GM18909 (cell line): ENCODE data around the gene GRAMD1A.
A peak's percentile ranks its signal among the peaks of the same experiment; 100 is the strongest.
"Not testable (repeated sequence)": the region's sequence is repeated elsewhere in the genome, so short reads cannot be mapped to it uniquely, and the experiment has no call there.

Source experiments
- ATAC-seq: cut with Tn5 transposase; IDR thresholded peaks from one replicate; pipeline ENCODE4 v1.9.1; 2021; ENCODE audit warnings: mild to moderate bottlenecking; ENCODE audit not compliant: unreplicated experiment, poor library complexity

GRAMD1A gene

DNA sequence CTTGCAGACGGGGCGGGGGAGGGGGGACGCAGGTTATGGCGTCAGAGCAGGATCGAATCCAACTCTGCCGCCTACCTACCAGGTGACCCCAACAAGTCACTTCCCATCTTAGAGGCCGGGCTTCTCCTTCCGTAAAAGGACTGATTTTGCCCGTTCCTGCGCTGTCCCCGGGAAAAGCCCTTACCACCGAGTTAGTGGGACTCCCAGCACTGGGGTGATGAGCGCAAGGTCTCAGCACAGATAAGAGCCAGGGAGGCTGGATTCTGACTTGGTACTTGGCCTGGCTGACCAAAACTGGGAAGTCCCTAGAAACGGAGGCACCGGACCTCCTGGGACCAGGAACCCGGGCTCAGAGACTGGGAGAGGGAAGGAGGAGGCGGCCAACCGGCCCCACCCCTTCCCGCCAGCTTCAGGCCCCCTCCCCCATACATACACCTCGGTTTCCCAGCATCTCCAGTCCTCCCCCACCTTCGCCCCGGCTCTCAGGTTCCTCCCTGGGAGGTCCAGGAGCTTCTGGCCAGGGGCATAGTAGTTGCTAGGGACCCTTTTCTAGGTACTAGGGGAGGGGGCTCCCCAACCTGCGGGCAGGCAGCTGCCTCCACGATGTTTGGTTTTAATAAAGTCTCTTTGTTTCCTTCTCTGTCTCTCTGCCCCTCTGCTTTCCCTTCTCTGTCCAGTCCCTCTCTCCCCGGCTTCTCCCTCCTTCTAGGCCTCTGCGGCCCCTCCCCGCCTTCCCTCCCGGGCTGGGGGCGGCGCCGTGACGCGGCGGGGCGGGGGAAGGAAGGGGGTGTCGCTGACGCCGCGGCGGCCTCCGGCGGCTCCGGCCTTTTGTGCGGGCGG lies at the start of gene GRAMD1A:
Gene GRAMD1A, plus strand, starts transcription at position 826 of the 840 bp plus-strand sequence. CDS start 156 bp downstream, outside the sequence.
- peak; percentile 52 for ATAC-seq

DNA sequence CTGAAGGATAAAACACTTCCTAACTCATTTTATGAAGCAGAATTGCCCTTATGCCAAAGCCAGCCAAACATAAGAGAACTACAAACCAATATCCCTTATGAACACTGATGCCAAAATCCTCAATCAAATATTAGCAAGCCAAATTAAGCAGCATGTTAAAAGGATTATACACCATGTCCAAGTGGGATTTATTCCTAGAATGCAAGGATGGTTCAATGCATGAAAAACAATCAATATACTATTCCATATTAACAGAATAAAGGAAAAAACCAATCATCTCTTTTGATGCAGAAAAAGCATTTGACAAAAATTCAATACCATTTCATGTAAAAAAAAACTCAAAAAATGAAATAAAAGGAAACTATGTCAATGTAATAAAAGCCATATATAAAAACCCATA lies 47.0 kb upstream of the GRAMD1A start:
- no peak for ATAC-seq

DNA sequence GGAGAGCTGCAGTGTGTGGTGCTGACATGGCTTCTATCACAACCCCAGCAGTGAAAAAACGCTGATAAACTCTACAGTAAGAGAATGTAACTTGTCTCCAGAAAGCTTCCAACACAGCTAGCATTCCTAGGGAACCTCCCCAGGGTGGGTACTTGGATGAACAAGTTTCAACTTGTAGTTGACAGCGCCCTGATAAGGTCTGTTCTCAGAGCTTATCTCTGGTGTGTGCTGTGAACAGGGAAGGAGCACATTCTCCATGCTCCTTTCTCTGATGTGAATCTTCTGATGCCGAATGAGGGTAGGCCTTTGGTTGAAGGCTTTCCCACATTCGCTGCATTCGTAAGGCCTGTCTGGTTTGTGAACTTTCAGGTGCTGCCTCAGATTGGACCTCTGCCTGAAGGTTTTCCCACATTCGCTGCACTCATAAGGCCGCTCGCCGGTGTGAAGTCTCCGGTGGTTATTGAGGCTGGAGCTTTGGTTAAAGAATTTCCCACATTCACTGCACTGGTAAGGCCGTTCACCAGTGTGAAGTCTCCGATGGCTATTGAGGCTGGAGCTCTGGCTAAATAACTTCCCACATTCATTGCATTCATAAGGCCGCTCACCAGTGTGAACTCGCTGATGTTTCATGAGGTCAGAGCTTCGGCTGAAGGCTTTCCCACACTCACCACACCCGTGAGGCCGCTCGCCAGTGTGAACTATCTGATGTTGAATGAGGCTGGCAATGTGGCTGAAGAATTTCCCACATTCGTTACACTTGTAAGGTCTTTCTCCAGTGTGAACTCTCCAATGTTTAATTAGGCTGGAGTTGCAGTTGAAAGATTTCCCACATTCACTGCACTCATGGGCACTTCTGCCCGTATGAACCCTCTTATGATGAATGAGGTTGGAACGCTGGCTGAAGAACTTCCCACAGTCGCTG lies 42.0 kb upstream of the GRAMD1A start:
- ATAC-seq: no peak

DNA sequence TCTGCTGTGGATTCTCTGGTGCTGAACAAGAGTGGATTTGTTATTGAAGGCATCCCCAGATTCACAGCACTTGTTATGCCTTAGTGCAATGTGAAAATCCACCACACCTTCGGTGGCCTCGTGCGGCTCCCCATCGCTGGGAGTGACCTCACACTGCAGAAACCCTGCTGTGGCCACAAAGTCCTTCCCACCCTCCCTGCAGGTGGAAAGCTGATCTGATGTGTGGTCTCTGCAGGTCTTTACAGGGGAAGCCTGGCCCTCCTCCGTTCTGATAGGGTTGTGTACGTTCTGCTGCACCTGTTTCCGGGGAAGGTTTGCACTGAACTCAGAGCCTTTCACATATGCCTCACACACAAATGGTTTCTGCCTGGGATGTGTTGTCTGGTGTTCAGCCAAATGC lies 41.1 kb upstream of the GRAMD1A start:
- no peak for ATAC-seq

DNA sequence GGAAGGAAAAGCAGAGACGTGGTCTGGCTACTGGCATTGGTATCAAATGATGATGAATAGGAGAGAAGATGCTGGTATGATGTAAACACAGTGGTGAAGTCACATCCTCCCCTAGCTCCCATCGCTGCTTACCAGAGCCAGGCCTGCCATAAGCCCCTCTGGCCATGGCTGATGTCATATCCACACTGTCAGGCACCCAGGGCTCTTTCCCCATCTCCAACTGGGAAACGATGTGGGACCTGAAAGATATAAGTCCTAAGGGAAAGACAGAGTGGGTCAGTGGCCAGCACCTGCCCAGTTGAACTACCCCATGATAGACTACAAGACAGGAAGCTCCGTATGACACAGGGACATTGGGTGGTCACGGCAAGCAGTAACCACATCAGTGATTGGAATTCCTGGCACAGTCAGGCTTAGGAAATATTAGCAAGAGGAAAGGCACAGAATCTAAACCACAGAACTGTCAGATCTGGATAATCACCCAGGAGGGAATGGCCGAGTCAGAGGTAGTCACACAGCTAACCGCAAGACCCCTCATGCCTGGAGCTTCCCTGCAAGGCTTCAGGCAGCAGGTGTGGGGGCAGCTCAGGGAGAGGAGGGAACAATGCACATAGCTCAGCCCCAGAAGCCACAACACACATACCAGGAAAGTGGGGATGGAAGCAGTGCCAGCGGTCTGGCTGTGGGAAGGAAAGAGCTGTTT lies 39.9 kb upstream of the GRAMD1A start:
- no peak for ATAC-seq

DNA sequence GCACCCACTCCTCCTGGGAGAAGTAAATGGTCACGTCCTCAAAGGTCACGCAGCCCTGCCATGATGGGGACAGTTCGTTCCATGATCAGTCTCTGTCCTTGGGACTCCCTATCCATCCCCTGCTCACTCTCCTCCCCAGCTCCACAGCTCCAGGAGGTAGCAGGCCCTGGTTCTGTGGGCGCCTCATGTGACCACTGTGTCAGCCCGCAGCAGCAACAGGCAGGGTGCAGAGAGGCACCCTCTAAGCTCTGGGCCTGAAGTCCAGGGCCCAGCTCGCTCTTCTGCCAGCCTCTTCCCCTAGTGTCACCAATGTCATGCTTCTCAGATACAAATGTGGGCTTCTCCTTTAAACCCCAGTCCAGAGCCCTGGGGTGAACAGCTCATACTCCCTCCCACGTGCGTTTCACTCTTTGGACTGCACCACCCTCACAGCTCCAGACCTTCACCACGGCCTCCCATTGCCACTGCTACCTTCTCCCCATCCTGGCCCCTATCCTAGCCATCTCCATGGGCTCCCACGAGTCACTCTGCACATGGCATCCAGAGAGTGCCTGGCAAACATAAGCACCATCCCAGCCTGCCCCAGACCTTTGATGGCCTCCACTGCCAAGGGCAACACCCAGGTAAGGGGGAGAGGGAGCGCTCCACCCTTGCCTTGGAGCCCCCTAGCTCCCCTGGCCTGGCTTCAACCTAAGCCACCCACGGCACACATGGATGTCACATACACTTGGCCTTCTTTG lies 39.0 kb upstream of the GRAMD1A start:
- ATAC-seq: no peak

DNA sequence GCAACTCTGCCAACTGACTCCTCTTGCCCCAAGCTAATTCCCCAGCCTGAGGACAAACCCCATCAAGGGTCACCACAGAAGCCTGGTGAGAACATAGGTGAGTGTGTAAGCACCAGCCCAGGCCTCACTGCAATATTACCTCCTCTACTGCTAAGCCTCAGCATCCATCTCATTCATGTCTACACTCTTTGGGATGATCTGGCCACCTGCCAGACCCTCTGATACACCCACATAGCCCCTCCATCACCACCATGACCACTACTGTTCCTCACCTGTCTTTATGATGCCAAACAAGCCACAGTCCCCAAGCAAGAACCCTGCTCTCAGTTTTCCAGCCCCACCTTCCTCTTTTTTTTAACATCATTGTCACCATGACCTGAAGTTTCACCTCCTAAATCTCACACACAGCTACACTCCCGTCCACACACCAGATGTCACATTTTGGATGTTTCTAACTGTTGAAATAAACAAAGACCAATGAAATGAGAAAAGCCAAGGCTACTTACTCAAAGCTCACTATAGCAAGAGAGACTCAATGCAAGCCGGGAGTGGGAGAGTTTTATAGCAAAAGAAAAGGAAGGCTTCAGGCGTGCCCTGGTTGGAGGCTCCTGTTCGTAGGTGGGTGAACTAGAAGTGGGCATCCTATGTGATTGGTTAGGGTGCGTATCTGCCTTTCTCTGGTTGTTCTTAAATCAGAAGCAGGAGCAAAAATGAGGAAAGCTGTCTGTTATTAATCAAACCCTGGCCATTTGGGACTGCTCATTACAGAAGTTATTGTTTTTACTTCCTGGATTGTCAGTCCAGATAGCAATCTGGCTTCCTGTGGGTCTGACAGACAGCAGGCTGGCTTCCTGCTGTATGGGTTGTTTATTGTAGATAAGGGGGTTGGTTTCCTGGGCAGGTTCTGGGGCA lies 38.1 kb upstream of the GRAMD1A start:
- no peak for ATAC-seq

DNA sequence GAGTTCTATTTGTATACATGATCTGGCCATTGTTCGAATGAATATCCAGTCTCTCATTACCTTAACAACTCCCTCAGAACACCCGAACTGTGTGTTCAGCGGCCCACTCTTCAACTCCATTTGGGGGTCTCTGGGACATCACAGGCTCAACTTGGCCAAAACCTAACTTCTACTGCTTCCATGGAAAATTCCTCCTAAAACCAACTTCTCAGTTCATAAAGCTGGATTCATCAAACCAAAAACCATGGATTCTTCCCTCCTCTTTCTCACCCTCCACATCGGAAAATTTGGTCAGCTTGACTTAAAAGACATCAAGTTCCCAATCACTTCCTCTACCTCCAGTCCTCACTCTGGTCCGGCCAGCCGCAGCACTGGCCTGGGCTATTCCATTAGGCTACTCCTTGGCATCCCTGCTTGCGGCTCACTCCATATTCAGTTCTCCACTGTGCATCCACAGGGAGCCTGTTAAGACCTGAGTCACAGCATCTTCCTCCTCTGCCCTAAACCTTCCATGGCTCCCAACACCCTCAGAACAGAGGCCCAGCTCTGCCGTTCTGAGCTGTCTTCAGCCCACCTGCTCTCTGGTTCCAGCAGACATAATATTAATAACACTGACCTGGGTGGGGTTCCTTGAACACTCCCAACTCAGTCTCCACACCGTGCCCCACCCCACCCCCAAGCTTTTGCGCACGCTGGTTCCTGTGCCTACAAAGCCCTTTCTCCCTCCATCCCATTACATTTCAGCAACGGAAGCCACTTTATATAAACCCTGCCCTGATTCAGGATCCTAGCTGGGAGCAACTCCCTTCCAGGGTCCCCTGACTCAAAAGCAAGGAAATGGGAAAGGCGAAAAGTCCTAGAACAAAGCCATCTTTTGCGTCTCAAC lies 37.2 kb upstream of the GRAMD1A start:
- ATAC-seq: no peak

DNA sequence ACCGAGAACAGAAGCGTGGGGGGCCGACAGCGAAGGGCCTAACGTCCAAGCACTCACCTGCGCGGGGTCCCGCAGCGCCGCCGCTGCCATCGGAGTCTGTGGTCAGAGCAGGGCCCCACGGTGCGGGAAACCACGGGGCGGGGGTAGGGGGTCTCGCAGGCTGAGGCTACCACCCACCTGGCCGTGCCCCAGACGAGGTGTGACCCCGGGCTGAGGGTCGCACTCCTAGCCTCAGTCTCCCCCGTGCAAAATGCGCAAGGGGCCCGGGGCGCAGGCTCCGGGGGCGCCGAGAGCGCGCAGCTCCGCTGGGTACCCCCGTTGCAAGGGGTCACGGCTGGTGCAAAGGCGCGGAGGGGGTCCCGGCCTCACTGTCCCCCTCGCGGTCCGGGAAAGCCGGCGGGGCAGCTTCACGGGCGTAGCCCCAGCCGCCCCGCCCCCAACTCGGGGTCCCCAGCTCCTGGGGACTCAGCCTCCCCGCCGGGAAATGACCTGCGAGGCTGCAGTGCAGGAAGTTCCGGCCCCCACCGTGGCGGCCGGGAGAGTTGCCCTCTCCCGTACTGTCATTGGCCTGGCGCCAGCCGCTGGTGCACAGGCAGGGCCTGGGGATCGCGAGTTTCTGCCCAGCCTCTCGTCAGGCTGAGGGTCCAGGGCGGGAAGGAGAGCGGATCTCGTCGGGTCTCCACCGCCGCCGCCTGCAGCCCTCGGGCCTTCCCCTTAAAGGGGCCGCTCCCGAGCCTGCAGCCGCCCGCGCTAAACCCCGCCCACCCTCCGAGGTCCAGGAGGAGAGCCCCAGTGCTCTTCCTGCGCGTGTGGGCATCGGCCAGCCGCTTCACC lies 36.3 kb upstream of the GRAMD1A start, which contains the start of gene ZNF792:
Gene ZNF792, minus strand, starts transcription at position 657 of the 834 bp plus-strand sequence. Its CDS starts 567 bp downstream, at position 90.
- peak; percentile 71 for ATAC-seq

DNA sequence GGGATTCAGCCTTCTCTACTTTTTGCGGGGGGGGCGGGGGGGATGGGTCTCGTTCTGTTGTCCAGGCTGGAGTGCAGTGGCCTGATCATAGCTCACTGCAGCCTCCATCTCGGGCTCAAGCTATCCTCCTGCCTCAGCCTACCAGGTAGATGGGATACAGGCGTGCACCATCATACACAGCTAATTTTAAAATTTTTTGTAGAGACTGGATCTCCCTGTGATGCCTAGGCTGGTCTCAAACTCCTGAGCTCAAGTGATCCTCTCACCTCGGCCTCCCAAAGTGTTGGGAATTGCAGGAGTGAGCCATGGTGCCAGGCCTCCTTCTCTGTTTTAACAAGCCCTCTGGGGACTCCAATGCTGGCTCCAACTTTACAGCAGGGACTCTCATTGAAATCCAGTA lies 35.5 kb upstream of the GRAMD1A start:
- no peak for ATAC-seq

DNA sequence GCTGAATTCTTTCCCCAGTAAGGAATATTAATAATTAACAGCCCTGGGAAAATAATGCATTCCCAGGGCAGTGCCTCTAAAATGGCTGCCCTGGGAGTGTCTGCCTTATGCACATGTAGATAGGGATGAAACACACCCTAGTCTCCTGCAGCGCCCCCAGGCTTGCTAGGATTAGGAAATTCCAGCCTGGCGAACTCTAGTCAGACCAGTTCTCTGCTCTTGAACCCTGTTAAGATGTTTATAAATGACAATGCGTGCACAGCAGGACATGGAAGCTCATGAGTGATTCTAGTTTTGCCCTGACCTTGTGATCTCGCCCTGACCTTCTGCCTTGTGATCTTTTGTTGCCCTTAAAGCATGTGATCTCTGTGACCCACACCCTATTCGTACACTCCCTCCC lies 34.6 kb upstream of the GRAMD1A start:
- ATAC-seq: not testable (repeated sequence)

DNA sequence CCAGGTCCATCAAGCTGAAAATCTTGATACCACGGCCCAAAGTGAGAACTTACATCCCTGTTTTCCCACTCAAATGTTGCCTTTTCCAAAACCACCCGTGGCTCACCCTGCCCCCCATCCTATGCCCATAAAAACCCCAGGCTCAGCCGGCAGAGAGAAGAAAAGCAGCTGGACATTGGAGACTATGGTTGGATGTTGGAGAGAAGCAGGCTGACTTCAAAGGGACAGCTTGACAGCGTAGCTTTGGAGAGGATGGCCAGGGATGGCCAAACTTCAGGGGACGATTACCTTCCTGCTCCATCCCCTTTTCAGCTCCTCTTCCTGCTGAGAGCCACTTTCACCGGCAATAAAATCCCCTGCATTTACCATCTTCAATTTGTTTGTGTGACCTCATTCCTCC lies 32.6 kb upstream of the GRAMD1A start:
- no peak for ATAC-seq

DNA sequence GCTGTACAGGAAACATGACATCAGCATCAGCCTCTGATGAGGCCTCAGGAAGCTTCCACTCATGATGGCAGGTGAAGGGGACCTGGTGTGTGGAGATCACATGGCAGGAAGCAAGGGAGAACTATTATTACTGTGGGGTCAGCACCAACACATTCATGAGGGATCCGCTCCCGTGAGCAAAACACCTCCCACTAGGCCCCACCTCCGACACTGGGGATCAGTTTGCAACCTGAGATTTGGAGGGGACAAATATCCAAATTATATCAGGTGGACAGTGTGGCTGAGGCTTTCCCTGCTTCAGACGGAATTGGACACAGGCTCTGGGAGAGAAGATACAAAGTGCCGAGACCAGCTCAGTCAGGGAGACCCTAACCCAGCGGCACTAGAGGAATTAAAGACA lies 30.4 kb upstream of the GRAMD1A start:
- no peak for ATAC-seq

DNA sequence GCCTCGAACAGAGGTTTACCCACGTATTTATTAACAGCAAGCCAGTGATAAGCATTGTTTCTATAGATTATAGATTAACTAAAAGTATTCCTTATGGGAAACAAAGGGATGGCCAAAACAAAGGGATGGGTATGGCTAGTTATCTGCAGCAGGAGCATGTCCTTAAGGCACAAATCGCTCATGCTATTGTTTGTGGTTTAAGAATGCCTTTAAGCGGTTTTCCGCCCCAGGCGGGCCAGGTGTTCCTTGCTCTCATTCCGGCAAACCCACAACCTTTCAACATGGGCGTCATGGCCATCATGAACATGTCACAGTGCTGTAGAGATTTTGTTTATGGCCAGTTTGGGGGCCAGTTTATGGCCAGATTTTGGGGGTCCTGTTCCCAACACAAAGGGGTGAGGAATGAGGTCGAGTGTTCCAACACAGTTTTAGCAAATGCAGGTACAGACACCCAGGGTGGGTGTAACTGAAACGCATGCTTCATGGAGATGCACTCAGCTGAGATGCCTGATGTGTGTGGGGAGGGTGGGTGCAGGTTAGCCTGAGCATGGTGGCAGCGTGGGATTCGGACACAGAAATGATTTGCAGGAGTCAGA lies 29.8 kb upstream of the GRAMD1A start:
- ATAC-seq: not testable (repeated sequence)

DNA sequence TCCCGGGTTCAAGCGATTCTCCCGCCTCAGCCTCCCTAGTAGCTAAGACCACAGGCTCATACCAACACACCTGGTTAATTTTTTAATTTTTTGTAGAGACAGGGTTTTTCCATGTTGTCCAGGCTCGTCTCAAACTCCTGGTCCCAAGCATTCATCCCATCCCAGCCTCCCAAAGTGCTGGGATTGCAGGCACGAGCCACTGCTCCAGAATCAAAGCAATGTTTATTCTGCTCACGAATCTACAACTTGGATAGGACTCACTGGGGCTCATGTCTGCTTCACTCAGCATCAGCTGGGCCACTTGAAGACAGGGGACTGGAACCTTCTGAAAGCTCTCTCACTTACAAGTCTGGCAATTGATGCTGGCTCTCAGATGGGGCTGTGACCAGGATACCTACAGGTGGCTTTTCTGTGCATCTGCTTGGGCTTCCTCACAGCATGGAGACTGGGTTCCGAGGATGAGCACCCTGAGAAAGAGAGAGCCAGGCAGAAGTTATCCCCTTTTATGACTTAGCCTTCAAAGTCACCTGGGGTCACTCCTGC lies 27.9 kb upstream of the GRAMD1A start:
- no peak for ATAC-seq

DNA sequence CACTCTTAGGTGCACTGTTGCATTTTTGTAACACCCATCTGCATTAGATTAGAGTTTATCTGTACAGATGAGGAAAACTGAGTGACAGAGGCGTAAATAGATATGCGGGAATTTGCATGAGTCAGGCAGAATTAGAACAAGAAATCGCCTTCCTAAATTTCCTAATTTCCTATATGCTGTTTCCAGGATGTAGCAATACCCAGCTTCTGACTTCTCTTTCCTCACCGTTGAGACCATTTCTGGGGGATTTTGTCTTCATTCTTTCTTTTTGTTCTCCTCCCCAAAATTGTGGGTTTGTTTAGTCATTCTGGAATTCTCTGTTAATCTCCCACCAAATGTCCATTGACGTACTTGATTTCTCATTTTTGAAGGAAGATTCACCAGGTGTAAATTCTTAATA lies 25.5 kb upstream of the GRAMD1A start:
- ATAC-seq: no peak
